K562 (cell line): ENCODE results near the gene PAX8. TPM values are rescaled to one million over a fixed set of nuclear protein-coding genes. Genes with fewer than 3 reads are reported as not detected.

ENCODE experiments used
- ATF7 ChIP-seq: fragments of 450-650 bp; IDR thresholded peaks from 2 replicates; pipeline ENCODE4 v1.7.1; 2014; ENCODE audit warnings: mild to moderate bottlenecking, moderate library complexity
- CBFA2T2 ChIP-seq: fragments of 450-650 bp; conservative IDR thresholded peaks from 2 replicates; pipeline ENCODE4 v1.6.1; 2017; ENCODE audit warnings: mild to moderate bottlenecking
- CEBPB ChIP-seq: fragments of 450-650 bp; IDR thresholded peaks from 2 replicates; pipeline ENCODE4 v1.6.1; 2016; ENCODE audit warnings: missing genetic modification characterization, missing compliant biosample characterization
- E2F5 ChIP-seq: sonication (generic); formaldehyde crosslinking; IDR thresholded peaks from 2 replicates; pipeline ENCODE4 v1.8.0; 2022; ENCODE audit warnings: mild to moderate bottlenecking, missing genetic modification reagents
- E2F8 ChIP-seq: fragments of 450-650 bp; IDR thresholded peaks from 2 replicates; pipeline ENCODE4 v1.7.1; 2018; ENCODE audit warnings: mild to moderate bottlenecking, low read depth; ENCODE audit not compliant: partially characterized antibody
- HDAC6 ChIP-seq: IDR thresholded peaks from 2 replicates; pipeline ENCODE4 v1.6.1; 2012; ENCODE audit warnings: low read depth, mild to moderate bottlenecking, control low read depth, inconsistent platforms, low read length, moderate library complexity
- MAFF ChIP-seq: IDR thresholded peaks from 2 replicates; pipeline ENCODE4 v1.6.1; 2012; ENCODE audit warnings: low read length, improper control_type of control experiment
- PKNOX1 ChIP-seq: fragments of 450-650 bp; IDR thresholded peaks from 2 replicates; pipeline ENCODE4 v1.6.1; 2016
- POLR2AphosphoS2 ChIP-seq: IDR thresholded peaks from 2 replicates; pipeline ENCODE4 v1.6.1; 2012; ENCODE audit warnings: low read length, improper control_type of control experiment
- PPARD ChIP-seq: fragments of 250-450 bp; sonication (Bioruptor Pico); IDR thresholded peaks from 2 replicates; pipeline ENCODE4 v1.8.0; 2022; ENCODE audit warnings: inconsistent platforms, mild to moderate bottlenecking, moderate library complexity
- ZKSCAN3 ChIP-seq: fragments of 250-450 bp; sonication (Bioruptor Pico); IDR thresholded peaks from 2 replicates; pipeline ENCODE4 v1.4.0; 2020
- polyA plus RNA-seq, 8 experiments: library from polyadenylated mRNA; depleted of rRNA in 4 of 8; stranded (reverse) in 5 of 8; unstranded in 3 of 8; fragments of >200 nt; fragmentation: Nextera tagmentation in 2 of 8; fragmentation: Illumina TruSeq in 1 of 8; extraction: Ambion mirVana in 2 of 8; extraction: Trizol in 1 of 8; gene quantifications; 2 replicates each; pipeline versions ENCODE4 v1.2.1 to v1.2.3, GENCODE V29; 2011 to 2014; ENCODE audit warnings: inconsistent platforms in 1 of 8, missing spikeins in 1 of 8
- total RNA-seq, 7 experiments: library from RNA; depleted of rRNA in 6 of 7; stranded (reverse); fragments of >200 nt in 6 of 7; fragmentation: Illumina TruSeq in 2 of 7; extraction: Trizol in 2 of 7; gene quantifications; 2 replicates each; pipeline versions ENCODE4 v1.2.1 to v1.2.3, GENCODE V29; 2011 to 2021; ENCODE audit warnings: low replicate concordance in 1 of 7
- TF ChIP-seq, protein P1 (sequence below): fragments of 200-800 bp; sonication (Bioruptor generic); IDR thresholded peaks from 2 replicates; pipeline ENCODE4 v1.6.1; 2016; ENCODE audit warnings: missing genetic modification characterization, missing compliant biosample characterization
- TF ChIP-seq, protein P2 (sequence below): fragments of 250-450 bp; sonication (Bioruptor Pico); IDR thresholded peaks from 2 replicates; pipeline ENCODE4 v1.6.1; 2021; ENCODE audit warnings: mild to moderate bottlenecking

The PAX8 gene
- total and polyA plus RNA-seq, 9 of the 15 experiments (the other 6 are each of a cell fraction or from before 2014, with no cell fraction given), result 0.13 to 2.1 (median 0.51) TPM

DNA sequence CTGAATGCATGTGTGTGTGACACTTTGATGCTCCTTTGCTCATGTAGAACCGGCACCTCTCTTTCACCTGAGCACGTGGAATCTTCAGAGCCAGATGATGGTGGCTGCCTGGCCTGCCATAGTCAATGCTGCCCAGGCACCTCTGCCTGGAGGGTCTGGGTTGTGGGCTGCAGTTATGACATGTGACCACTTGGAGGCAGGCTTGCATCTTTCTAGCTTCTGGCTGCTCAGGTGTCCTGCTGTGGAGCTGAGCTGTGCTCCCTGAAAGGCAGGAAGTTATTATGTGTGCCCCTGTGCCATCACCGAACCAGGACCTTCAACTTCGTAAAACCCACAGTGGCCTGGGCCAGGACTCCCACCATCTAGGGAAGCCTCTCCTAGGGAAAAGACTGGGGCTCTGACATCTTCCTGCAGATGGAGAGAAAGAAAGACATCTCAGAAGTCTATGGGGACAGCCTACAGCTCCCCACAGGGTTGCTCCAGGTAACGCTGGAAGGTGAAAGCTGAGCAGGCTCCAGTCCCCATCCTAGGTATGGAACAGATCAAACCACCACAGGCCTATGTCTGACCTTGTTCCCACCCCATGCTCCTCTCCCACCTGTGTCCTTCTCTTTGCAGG lies 74.7 kb downstream of the PAX8 start (continued):
- TF ChIP-seq, protein P1, sequence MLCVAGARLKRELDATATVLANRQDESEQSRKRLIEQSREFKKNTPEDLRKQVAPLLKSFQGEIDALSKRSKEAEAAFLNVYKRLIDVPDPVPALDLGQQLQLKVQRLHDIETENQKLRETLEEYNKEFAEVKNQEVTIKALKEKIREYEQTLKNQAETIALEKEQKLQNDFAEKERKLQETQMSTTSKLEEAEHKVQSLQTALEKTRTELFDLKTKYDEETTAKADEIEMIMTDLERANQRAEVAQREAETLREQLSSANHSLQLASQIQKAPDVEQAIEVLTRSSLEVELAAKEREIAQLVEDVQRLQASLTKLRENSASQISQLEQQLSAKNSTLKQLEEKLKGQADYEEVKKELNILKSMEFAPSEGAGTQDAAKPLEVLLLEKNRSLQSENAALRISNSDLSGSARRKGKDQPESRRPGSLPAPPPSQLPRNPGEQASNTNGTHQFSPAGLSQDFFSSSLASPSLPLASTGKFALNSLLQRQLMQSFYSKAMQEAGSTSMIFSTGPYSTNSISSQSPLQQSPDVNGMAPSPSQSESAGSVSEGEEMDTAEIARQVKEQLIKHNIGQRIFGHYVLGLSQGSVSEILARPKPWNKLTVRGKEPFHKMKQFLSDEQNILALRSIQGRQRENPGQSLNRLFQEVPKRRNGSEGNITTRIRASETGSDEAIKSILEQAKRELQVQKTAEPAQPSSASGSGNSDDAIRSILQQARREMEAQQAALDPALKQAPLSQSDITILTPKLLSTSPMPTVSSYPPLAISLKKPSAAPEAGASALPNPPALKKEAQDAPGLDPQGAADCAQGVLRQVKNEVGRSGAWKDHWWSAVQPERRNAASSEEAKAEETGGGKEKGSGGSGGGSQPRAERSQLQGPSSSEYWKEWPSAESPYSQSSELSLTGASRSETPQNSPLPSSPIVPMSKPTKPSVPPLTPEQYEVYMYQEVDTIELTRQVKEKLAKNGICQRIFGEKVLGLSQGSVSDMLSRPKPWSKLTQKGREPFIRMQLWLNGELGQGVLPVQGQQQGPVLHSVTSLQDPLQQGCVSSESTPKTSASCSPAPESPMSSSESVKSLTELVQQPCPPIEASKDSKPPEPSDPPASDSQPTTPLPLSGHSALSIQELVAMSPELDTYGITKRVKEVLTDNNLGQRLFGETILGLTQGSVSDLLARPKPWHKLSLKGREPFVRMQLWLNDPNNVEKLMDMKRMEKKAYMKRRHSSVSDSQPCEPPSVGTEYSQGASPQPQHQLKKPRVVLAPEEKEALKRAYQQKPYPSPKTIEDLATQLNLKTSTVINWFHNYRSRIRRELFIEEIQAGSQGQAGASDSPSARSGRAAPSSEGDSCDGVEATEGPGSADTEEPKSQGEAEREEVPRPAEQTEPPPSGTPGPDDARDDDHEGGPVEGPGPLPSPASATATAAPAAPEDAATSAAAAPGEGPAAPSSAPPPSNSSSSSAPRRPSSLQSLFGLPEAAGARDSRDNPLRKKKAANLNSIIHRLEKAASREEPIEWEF, result no peak
- TF ChIP-seq PKNOX1 (no peak), ZKSCAN3 (CRISPR knock-in tag) (no peak), E2F5 (CRISPR knock-in tag) (no peak), CBFA2T2 (no peak), POLR2AphosphoS2 (peak; percentile 93; the same call in 1 of the 2 replicates), E2F8 (no peak), CEBPB (tag) (no peak), MAFF (no peak), HDAC6 (no peak), ATF7 (no peak), PPARD (CRISPR knock-in tag) (no peak)
- TF ChIP-seq, protein P2, sequence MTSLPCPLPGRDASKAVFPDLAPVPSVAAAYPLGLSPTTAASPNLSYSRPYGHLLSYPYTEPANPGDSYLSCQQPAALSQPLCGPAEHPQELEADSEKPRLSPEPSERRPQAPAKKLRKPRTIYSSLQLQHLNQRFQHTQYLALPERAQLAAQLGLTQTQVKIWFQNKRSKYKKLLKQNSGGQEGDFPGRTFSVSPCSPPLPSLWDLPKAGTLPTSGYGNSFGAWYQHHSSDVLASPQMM (CRISPR knock-in tag), result no peak
